Ramos (cell line): Measurements from ENCODE around the gene ELMO1.

Experiments used
- in situ Hi-C: fragments of 300-500 bp; cut with MboI; formaldehyde crosslinking; loops from one replicate; pipeline ENCODE4 v1.14.3; 2022; ENCODE audit warnings: low sequenced_read_pairs; ENCODE audit not compliant: unreplicated experiment

Gene ELMO1

GRCh38 chr7:37286454-37286832 is 162.2 kb downstream of the ELMO1 start:
- in situ Hi-C loops, result no loop called here

DNA sequence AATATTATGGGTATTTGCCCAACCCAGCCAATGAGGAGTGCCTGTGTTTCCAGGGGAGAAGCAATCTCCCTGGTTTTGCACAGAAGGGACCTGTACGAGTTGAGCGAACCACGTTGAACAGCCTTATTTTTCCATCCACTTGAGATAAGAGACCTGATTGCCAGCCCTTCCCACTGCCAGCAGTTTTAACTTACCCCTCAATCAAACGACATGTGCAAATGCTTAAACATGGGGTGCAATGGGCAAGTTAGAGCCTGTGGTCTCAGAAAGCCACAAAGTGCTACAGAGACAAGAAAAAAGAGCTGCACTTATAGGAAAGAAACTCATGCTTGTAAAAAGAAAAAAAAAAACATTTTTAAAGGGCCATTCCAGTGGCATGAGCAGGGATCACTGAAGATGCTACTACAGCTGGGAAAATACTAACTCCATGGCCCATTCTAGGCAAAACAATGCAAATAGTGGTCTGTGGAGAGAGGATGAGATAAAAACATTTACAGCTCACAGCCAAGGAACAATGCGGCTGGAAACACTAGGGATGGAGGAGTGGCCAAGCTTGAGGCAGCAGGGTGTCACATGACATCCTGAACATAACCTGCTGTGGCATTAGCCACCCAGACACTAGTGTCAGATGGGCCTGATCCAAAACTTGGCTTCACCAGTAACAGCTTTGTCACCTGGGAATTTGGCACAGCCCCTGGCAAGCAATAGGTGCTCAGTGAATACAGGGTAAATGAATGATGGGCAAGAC is 162.8 kb downstream of the ELMO1 start:
- in situ Hi-C loops, result no loop called here

- in situ Hi-C loops, result loop anchor here (5.0 kb wide), 1 partner anchor 52 kb away; no protein-coding TSS in a partner anchor
These were observed 163.8 kb downstream of the ELMO1 start for GRCh38 chr7:37284805-37285231.

GRCh38 chr7:37284285-37284684 is 164.4 kb downstream of the ELMO1 start:
- in situ Hi-C loops, result loop anchor here (5.0 kb wide), 1 partner anchor 53 kb away; no protein-coding TSS in a partner anchor

DNA sequence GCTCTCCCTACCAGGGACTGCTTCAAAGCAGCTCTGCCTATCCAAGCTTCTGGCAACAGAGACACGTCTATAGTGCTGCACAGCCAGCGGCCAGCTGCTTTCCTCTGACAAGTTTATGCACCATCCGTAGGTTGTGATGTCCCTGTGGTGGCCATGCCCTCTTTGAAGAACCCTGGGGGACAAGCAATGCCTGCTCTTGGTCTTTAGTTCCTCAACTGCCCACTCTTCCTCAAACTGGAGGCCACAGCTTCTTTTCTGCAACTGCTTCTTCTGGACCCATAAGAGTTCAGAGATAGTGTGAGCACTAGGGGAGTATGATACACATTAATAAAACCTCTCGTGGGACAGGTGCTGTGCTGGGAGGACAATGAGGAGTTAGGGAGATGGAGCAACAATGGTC is 164.9 kb downstream of the ELMO1 start:
- in situ Hi-C loops, result loop anchor here (5.0 kb wide), 1 partner anchor 54 kb away; no protein-coding TSS in a partner anchor

GRCh38 chr7:37282927-37283326 is 165.7 kb downstream of the ELMO1 start:
- in situ Hi-C loops, result loop anchor here (5.0 kb wide), 1 partner anchor 54 kb away; no protein-coding TSS in a partner anchor

GRCh38 chr7:37282093-37282444 is 166.6 kb downstream of the ELMO1 start:
- in situ Hi-C loops, result loop anchor here (5.0 kb wide), 1 partner anchor 55 kb away; no protein-coding TSS in a partner anchor

GRCh38 chr7:37281368-37282092 is 167.1 kb downstream of the ELMO1 start:
- in situ Hi-C loops, result loop anchor here (5.0 kb wide), 1 partner anchor 56 kb away; no protein-coding TSS in a partner anchor

GRCh38 chr7:37277513-37277912 is 171.2 kb downstream of the ELMO1 start:
- in situ Hi-C loops, result no loop called here

DNA sequence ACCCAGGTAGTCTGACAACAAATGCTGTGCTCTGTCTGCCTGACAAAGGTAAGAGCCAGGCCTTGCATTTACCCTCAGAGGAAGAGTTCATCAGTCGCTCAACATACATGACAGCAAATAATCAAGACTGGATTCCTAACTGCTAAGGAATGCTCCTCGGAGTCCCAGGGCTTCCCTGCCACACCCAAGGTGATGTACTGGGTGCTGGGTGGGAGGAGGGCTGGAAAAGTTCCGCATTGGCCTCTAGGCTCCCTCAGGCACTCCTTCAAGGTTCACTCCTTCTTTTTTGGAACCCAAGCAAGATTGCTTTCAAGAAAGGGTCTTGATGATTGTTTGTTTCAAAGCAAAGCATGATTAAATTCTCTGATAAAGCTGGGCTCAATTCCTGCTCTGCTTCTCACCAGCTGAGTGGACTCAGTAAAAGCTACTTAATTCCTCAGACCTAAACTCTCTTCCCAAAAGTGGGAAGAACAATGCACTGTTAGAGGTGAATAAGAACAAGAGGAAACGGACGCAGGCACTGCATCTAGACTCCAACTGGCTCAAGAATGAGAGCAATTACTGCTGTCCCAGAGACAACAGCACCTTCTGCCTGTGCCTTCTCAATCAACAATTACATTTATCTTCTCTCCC is 173.5 kb downstream of the ELMO1 start:
- in situ Hi-C loops, result no loop called here

GRCh38 chr7:37273891-37274290 is 174.8 kb downstream of the ELMO1 start:
- in situ Hi-C loops, result no loop called here

GRCh38 chr7:37269711-37270508 is 178.8 kb downstream of the ELMO1 start:
- in situ Hi-C loops, result no loop called here

- in situ Hi-C loops, result no loop called here
These were observed 181.4 kb downstream of the ELMO1 start for GRCh38 chr7:37267251-37267650.

DNA sequence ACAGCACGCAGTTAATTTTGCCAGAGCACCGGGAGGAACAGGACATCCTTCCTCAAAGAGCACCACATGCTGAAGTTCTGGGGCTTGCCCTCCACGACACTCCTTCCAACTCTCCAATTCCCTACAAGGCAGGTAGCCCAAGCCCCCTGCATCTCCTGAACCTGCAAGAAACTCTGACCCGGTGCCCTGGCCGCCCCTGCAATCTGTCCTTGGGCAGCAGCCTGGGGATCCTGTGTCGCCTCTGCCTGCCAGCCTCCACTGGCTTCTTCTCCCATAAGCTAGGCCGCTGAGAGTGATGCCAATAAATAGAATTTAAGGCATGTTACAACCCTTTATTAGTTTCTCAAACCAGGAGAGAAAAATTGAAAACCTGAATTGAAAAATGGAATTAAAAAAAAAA is 182.8 kb downstream of the ELMO1 start:
- in situ Hi-C loops, result no loop called here

GRCh38 chr7:37265006-37265405 is 183.7 kb downstream of the ELMO1 start:
- in situ Hi-C loops, result no loop called here

DNA sequence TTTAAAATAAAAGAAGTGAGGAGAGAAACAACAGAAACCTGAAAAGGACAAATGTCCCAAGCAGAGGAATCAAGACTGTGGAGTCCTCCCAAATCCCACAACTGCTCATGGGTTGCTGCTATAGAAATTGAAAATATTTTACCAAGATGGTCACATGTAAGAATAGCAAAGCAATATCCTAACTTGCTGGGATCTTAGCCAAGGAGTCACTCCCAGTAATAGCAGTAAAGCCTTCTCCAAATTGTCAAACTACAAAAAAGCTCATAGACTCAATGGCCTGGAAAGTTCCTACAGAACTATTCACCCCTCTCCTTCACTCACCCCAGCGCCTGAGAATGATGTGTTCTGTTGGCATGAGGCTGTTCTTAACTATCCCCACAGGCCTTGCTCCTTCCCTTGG is 186.5 kb downstream of the ELMO1 start:
- in situ Hi-C loops, result no loop called here

DNA sequence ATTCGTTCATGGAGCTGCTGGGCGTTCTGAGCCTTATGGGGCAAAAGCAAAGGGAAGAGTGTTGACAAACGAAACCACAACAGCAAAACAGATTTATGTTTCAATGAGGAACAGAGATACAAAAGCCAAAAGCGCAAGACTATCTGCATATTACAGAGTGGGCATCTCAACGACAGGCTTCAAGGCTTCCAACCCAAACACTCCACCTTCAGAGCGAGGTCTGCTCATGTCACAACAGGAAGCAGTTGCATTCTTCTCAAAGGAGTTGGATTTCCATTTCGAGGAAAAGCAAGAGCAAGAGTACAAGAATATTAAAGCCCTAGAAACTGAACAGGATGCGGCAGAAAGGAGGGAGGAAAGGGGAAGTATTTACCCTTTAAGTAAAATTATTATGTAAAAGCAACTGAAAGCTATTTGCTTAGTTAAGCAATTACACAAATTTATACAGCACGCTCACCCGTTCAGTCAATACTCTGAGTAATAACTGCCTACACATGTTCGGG is 189.3 kb downstream of the ELMO1 start:
- in situ Hi-C loops, result no loop called here

- in situ Hi-C loops, result no loop called here
These were observed 192.0 kb downstream of the ELMO1 start for GRCh38 chr7:37256631-37257030.

GRCh38 chr7:37255327-37255944 is 193.2 kb downstream of the ELMO1 start:
- in situ Hi-C loops, result no loop called here

DNA sequence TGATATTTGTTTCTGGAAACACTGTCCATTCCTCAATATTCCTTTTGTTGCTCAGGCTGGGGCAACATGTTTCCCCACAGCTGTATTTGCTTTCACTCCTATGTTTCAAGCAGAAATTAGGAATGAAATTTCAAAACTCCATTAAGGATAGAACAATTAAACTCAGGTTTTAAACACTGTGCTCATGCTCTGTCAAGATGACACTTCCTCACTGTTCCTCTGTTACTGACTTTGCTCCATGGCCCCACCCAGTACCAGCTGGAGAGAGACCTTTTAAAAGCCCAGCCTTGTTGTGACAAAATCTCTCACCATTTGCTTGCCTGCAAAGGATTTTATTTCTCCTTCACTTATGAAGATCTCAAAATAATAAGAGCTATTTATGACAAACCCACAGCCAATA is 197.4 kb downstream of the ELMO1 start:
- in situ Hi-C loops, result no loop called here
